Muscle of arm (tissue), 12 donors: ENCODE results near the gene KIAA0753. TPM values are rescaled to one million over a fixed set of nuclear protein-coding genes. Genes with fewer than 3 reads are reported as not detected.

Source experiments
- DNase-seq: peaks from one replicate; pipeline ENCODE4 v3.0.0-alpha.2; 2013
- polyA plus RNA-seq, 12 donors: library from polyadenylated mRNA; unstranded; fragments of 120-200 nt; gene quantifications; one replicate each; pipeline ENCODE4 v1.2.1, GENCODE V29; 2013; ENCODE audit not compliant: insufficient read length in 12 of 12

The KIAA0753 gene
- polyA plus RNA-seq, 12 donors = 10.9 to 41.8 (median 12.7) TPM; not detected in 1

GRCh38 chr17:6643451-6644125 is 3.1 kb upstream of the KIAA0753 start:
- no peak for DNase-seq

DNA sequence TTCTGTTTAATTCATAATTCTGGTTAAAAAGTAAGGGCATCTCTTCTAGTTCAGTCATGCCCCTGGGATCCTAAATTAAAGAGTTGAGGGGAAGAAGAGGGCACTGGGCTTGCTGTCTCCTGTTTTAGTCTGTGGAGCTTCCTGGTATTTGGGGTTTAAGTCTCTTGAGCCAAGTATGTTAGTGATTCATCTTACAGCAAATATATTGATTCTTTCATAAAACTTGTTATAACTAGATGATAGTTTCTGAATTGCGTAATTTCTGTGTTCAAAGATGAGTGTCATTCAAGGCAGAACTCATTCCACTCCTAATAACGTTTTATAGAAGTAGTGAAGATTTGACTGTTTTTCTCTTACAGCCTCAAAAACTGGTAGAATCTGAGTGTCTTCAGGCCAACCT is 2.1 kb upstream of the KIAA0753 start:
- no peak for DNase-seq

DNA sequence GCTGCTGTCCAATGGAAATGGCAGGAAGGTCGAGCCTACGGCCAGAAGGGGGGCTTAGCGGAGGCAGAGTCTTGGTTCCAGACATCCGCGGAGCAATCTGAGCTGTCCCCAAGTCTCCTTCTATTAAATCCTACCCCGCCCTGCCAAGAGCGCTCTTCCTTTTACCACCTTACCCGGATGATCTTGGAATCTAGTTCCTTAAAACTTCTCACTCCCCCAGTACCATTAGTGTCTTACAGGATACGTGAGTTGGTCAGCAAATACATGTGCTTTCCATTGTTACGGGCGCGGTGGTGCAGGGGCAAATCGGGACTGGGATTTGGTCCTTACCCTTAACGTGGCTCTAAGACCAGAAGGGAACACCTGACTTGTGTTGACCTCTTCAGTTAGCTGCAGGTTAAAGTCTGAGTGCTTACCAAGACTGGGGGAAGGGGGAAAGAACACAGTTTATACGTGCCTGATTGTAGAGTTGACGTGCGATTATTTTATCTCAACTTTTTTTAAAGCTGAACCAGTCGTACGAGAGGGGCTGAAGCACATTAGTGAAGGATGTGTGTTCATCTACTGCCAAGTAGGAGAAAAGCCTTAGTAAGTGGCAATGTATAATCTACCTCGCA is 844 bp upstream of the KIAA0753 start:
- no peak for DNase-seq

- DNase-seq = no peak
These were observed 650 bp downstream of the KIAA0753 start for GRCh38 chr17:6639586-6640535.

GRCh38 chr17:6639014-6639585 is 1.4 kb downstream of the KIAA0753 start:
- DNase-seq = no peak

- DNase-seq = no peak
These were observed 2.2 kb downstream of the KIAA0753 start for GRCh38 chr17:6638046-6638908.

DNA sequence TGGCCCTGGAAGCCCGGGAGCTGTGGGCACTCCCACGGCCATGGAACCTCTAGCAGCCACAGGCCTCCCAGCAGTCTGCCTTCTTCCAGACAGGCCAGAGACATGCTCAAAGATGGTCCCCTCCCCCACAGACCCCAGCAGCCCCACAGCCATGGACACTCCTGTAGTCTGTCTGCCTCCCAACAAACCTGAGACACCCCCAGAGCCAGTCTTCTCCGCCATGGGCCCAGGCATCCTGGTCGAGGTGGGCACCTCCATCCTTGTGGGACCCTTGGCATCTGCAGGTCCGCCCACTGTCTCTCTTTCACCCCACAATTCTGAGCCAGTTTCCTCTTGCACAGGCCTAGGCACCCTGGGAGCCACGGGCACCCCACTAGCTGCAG is 3.1 kb downstream of the KIAA0753 start:
- no peak for DNase-seq

DNA sequence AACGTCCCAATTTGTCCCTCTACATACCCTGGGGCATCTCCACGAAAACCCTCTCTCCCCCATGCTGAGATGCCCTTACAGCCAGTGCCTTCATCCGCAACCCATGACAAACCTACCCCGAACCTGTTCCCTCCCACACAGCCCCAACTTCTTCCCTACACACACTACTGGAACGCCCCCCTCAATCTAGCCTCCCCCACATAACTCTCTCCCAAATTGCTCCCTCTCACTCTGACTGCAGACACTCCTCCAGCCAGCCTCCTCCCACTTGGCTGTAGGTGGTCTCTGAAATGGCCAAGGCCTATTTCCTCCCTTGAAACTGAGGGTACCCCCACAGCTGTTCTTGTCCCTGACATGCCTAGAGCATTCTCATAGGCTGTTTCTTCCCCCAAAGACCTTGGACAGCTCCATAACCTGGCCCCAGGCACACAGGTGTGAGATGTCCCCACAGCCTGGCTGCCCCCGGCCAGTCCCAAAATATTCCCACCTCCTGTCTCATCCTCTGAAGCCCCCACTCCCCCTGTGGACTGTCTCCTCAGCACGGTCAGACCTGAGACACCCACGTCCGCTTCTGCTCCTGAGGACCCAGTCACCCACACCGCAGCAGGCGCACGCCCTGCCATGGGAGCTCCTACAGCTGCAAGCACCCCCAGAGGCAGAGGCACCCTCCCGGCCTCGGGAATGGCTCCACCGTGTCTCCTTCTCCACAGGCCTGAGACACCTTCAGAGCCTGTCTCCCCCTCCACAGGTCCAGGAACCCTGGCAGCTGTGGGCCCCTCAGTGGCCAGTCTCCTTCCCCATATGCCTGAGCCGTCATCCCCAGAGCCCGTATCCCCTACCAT is 3.7 kb downstream of the KIAA0753 start:
- no peak for DNase-seq

DNA sequence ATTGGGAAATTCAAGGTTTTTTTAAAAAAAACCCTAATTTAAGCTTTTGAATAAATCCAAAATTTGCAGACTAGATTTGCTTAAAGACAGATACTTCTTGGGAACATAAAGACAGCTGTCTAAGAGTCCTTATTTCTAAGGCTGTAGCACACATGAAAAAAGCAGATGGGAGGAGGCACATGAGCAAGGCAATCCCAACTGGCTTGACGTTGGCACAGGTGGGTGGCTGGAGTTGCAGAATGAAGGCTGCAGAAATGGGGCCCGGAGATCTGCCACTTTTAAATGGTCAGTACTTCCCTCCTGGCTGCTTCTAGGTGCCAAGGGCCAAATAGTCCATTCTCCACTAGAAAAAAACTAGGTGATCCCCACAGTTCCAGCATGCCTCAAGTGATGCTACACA is 4.4 kb downstream of the KIAA0753 start:
- DNase-seq = no peak

- no peak for DNase-seq
These were observed 7.2 kb downstream of the KIAA0753 start for GRCh38 chr17:6633263-6633662.

DNA sequence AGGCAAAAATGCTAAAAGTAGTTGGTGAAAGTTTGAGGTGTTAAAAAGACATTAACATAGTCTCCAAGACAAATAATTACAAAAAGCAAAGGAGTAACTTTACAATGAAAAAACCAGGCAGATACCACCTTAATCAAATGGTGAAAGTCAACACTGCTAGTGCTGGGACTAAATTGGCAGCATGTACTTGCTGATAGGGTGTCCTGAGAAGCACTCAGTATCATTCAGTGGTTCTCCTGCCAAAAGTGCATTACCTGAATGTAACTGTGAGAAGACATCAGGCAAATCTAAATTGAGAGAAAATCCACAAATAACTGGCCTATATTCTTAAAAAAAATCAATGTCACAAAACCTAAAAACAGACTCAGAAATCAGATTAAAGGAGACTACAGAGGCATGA is 8.0 kb downstream of the KIAA0753 start:
- no peak for DNase-seq

- DNase-seq = no peak
These were observed 10.1 kb downstream of the KIAA0753 start for GRCh38 chr17:6630390-6630789.

- DNase-seq = no peak
These were observed 13.5 kb downstream of the KIAA0753 start for GRCh38 chr17:6627019-6627418.

GRCh38 chr17:6626616-6627015 is 13.9 kb downstream of the KIAA0753 start:
- DNase-seq = no peak

- DNase-seq = no peak
These were observed 16.6 kb downstream of the KIAA0753 start for GRCh38 chr17:6623941-6624340.

- DNase-seq = no peak
These were observed 29.3 kb downstream of the KIAA0753 start for GRCh38 chr17:6611231-6611630.

DNA sequence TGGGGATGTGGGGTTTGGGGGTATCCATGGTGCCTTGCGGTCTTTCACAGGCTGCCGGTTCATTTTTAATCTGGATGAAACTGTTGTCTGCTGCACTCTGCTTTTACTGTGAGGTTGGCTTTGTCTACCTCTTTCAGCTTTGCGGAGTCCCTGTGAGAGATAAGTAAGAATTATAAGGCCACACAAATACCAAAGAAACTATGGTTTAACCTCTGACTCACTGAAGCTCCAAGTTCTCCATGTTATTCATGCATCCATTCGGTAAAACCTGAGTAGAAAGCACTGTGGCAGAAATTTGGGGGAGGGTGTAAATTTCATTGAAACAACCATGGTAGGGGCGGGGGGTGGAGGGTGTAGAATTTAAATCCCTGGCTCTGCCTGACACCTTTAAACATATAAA is 30.5 kb downstream of the KIAA0753 start:
- no peak for DNase-seq

GRCh38 chr17:6608321-6608720 is 32.2 kb downstream of the KIAA0753 start:
- DNase-seq = no peak

GRCh38 chr17:6605142-6605541 is 35.4 kb downstream of the KIAA0753 start:
- DNase-seq = no peak

DNA sequence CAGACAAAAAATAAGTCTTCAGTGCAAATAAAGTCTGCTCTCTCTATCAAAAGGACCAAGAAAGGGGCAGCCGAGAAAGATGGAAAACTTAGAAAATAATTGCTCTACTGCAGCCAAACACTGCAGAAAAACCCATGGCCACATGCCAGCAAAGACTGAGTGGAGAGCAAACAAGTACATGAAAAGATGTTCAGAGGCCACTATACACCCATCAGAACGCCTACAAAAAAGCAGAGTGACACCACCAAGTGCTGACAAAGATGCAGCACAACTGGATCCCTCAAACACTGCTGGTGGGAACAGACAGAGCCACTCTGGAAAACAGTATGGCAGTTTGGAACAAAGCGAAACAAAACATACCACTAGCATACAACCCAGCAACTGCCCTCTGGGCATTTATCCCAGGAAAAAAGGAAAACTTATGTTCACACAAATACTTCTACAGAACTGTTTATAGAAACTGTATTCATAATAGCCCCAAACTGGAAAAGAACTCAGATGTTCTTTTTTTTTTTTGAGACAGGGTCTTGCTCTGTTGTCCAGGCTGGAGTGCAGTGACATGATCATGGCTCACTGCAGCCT is 36.7 kb downstream of the KIAA0753 start:
- DNase-seq = peak; percentile 61
